Measurements from ENCODE around the gene GATAD2B.

- TF ChIP-seq CTCF (IDR thresholded peaks at IDR 0.05) (no peak), EP300 (IDR thresholded peaks at IDR 0.05; ENCODE audit: low read depth) (no peak), POLR2AphosphoS5 (IDR thresholded peaks at IDR 0.05) (peak; percentile 55 to 73 (median 71))
Measured at GRCh38 chr1:153880962-153881361, 41.8 kb downstream of the GATAD2B start.
